H1 (cell line): ENCODE results near the gene PRDX3. TPM values are rescaled to one million over a fixed set of nuclear protein-coding genes. Genes with fewer than 3 reads are reported as not detected.

Source experiments
- CHD7 ChIP-seq: fragments of 300-600 bp; sonication (generic); IDR thresholded peaks from 2 replicates; pipeline ENCODE4 v1.7.1; 2012; ENCODE audit warnings: low read length, moderate library complexity, mild to moderate bottlenecking, inconsistent platforms; ENCODE audit not compliant: insufficient replicate concordance
- CREB1 ChIP-seq: IDR thresholded peaks from 2 replicates; pipeline ENCODE4 v1.6.1; 2012; ENCODE audit warnings: inconsistent platforms
- SIN3A ChIP-seq, 2 experiments: IDR thresholded peaks in 1 of 2; conservative IDR thresholded peaks in 1 of 2; 2 replicates each; pipeline ENCODE4 v1.6.1; 2011 to 2012; ENCODE audit warnings: low read length in 2 of 2, improper control_type of control experiment in 1 of 2, low read depth in 1 of 2, mild to moderate bottlenecking in 1 of 2
- polyA plus RNA-seq, 7 experiments: library from polyadenylated mRNA; depleted of rRNA in 3 of 7; stranded (reverse) in 5 of 7; unstranded in 2 of 7; fragments of >200 nt in 5 of 7; fragments of 200-250 nt in 2 of 7; gene quantifications; 1 replicate in 5 of 7; 2 replicates in 1 of 7; 4 replicates in 1 of 7; pipeline versions ENCODE4 v1.2.1 to v1.2.3, GENCODE V29; 2011 to 2013; ENCODE audit warnings: missing spikeins in 2 of 7, mixed read lengths in 2 of 7
- total RNA-seq: library from RNA; stranded (reverse); fragmentation: NEBNext Ultra II Directional; extraction: Animal tissue kit (Norgen Biotek cat#: 25700); gene quantifications from 2 replicates; pipeline ENCODE4 v1.2.1, GENCODE V29; 2021

PRDX3 gene
- total and polyA plus RNA-seq, 2 of the 8 experiments (the other 6 are each of a cell fraction or from before 2014, with no cell fraction given): 201 to 208 TPM

GRCh38 chr10:119167041-119167440 is 11.6 kb downstream of the PRDX3 start (continued):
- TF ChIP-seq SIN3A (conservative IDR thresholded peaks at IDR 0.05 in 1 of 2, IDR thresholded peaks at IDR 0.05 in 1 of 2; ENCODE audit: low read depth in 1 of 2, low read length in 2 of 2): no peak
- no peak for TF ChIP-seq CHD7
- TF ChIP-seq CREB1: no peak
